Mononuclear cell (primary cell): ENCODE data around the gene METTL26. TPM values are rescaled to one million over a fixed set of nuclear protein-coding genes. Genes with fewer than 3 reads are reported as not detected.
"Not testable (repeated sequence)": the region's sequence is repeated elsewhere in the genome, so short reads cannot be mapped to it uniquely, and the experiment has no call there.

Source experiments
- H3K27me3 ChIP-seq: 2 replicates; pipeline ENCODE4 v1.6.0; 2011; ENCODE audit warnings: low read length, control low read depth; ENCODE audit not compliant: insufficient read depth
- H3K4me1 ChIP-seq: 2 replicates; pipeline ENCODE4 v1.5.1; 2011; ENCODE audit warnings: mild to moderate bottlenecking, low read length, control low read depth; ENCODE audit not compliant: insufficient read depth
- H3K4me3 ChIP-seq: 2 replicates; pipeline ENCODE4 v1.5.1; 2011; ENCODE audit warnings: mild to moderate bottlenecking, low read length, moderate library complexity
- H3K9me3 ChIP-seq: 2 replicates; pipeline ENCODE4 v1.5.1; 2011; ENCODE audit warnings: low read depth, mild to moderate bottlenecking, control low read depth, low read length
- total RNA-seq: library from RNA; depleted of rRNA; stranded (reverse); fragments of >200 nt; gene quantifications from one replicate; pipeline ENCODE4 v1.2.3, GENCODE V29; 2012

The METTL26 gene
- total RNA-seq, 1 donor: 49.0 TPM

DNA sequence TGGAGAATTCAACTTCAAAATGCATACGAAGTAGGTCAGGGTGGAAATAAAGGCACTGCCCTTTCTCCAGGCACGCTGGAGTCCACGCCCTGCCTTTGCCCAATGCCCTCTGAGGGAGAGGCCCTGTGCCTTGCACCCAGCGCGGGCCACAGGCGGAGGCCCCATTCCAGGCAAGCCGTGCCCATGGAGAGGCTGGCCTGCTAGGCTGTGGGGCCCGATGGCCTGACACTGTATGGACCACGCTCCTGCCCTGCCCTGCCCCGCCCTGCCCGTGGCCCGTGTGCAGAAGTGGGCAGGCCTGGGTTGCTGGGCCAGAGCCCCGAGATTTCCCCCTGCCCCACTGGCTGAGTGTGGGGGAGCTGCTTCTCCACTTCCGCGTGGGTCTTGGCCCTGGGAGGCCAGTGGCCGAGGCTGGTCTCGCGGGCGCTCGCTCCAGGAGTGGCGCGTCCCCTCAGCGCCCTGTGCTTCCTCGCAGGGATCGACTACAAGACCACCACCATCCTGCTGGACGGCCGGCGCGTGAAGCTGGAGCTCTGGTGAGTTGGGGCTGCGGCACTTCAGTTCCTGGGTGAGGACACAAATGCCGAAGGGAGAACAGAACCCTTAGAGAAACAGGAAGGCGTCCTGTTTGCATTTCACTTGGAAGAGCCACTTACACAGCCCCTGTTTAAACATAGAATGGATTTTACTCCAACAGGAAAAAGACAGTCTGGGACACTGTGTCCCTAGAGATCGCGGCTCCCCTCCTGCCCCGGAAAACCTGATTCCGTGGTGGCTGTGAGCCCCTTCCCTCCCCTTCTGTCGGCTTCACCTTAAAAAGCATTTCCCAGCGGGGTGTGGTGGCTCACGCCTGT is 19.1 kb downstream of the METTL26 start:
- H3K9me3 ChIP-seq: no peaks in the 10 kb centered on the region
- H3K27me3 ChIP-seq: no peaks in the 10 kb centered on the region
- H3K4me1 ChIP-seq: no peaks in the 10 kb centered on the region
- H3K4me3 ChIP-seq: no peak overlapping the region

DNA sequence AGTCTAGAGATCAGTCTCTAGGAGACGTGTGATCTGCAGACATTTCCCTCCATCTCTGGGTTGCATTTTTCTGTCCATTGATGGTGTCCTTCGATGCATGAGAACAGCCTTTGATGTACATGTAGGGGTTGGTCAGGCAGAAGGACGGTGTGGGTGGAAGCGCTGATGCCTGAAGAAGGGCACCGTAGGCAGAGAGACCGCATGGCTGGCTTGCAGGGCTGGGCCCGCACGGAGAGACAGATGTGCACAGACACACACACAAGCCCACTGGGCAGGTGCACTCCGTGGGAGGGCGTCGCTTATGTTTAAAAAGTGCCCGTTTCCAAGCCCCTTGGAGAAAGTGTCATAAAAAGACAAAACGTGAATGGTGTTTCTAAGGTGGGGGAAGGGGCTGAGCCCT is 21.0 kb downstream of the METTL26 start:
- H3K4me3 ChIP-seq: no peak overlapping the region
- H3K27me3 ChIP-seq: no peaks in the 10 kb centered on the region
- no peaks in the 10 kb centered on the region for H3K9me3 ChIP-seq
- H3K4me1 ChIP-seq: no peaks in the 10 kb centered on the region

DNA sequence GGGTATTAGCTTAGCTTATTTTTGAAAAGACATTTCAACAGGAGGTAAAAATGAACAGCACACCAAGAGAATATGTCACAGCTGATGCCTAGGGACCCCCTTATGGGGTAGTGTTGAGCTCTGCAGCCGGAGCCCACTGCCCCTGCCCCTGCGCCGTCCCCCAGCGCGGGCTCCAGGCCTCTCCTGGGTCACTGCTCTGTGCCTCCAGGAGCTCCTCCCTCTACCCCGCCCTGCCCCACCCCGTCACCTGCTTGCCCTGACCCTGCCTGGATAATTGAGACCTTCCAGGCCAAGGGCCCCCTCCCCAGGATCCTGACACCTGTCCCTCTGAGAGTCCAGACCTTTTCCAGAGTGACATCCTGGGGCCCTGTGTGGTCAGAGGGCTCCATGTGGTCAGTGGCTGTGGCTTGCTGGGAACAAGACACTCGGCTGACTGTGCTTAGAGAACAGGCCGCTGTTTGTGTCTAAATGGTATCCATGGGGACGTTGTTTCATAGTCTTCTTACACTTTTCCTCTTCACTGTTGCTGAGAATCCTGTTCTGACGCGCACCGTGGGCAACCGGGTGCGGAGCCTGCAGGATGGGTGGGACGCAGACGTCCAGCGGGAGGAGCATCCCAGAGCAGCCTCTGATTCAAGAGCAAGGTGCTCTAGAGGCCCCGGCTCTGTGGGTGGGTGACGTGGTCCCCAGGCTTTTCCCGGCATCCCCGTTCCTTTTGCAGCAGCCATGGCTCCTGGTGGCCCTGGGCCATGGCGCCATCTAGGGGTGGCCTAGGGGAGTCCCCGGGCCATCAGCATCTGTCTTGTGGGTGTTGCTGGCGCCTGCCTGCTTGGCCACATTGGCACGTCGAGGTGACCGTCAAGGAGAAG is 25.4 kb downstream of the METTL26 start:
- no peaks in the 10 kb centered on the region for H3K4me1 ChIP-seq
- no peaks in the 10 kb centered on the region for H3K27me3 ChIP-seq
- no peaks in the 10 kb centered on the region for H3K9me3 ChIP-seq
- H3K4me3 ChIP-seq: no peak overlapping the region

DNA sequence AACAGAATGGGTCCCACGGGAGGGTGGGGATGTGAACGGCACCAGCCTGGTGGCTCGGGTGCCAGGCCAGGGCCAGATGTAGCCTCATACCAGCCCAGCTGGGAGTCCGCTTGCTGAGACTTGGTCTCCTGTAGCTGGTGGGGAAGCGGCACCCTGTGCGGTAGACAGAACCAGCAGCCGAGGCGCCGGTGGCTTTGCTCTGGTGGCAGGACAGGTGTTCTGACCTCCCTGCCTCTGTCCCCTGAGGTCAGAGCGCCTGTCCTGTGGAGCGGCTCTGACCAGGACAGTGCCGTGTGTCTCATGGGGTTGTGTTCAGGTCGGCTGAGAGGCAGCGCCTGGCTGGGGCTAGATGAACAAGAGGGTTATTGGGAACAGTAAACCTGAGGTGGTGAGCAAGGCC is 26.1 kb downstream of the METTL26 start:
- H3K27me3 ChIP-seq: no peaks in the 10 kb centered on the region
- no peak overlapping the region for H3K4me3 ChIP-seq

DNA sequence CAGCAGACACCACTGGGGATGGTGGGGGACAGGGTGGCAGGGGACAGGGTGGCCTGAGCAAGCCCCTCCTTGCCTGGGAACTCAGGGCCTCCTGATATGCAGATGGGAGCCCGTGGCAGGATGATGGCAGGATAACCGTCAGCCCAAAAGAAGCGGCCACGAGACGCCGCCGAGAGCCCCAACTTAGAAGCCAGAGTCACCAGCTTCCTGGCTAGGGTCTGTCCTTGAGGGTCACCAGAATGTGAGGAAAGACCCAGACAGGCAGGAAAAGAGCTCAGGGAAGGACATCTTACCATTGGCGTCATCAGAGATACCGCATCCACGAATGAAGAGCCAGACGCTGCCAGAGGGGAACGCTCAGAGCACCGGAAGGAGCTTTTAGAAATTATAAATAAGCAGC is 26.8 kb downstream of the METTL26 start:
- no peaks in the 10 kb centered on the region for H3K4me1 ChIP-seq
- no peaks in the 10 kb centered on the region for H3K9me3 ChIP-seq
- H3K27me3 ChIP-seq: no peaks in the 10 kb centered on the region
- no peak overlapping the region for H3K4me3 ChIP-seq

More for the DNA sequence above, 26.1 kb downstream of the METTL26 start:
- Histone ChIP-seq H3K9me3 (no peaks in the 10 kb centered on the region), H3K4me1 (no peaks in the 10 kb centered on the region)

DNA sequence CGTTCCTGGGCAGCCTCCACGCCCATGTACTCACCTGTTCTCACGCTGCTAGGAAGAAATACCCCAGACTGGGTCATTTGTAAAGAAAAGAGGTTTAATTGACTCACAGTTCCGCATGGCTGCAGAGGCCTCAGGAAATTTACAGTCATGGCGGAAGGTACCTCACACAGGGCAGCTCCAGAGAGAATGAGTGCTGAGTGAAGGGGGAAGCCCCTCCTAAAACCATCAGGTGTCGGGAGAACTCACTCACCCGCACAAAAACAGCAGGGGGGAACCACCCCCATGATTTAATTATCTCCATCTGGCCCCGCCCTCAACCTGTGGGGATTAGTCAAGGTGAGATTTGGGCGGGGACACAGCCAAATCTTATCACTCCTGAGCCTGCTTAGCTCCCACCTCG is 28.1 kb downstream of the METTL26 start:
- H3K4me1 ChIP-seq: no peaks in the 10 kb centered on the region
- no peak overlapping the region for H3K4me3 ChIP-seq
- H3K27me3 ChIP-seq: no peaks in the 10 kb centered on the region
- no peaks in the 10 kb centered on the region for H3K9me3 ChIP-seq

DNA sequence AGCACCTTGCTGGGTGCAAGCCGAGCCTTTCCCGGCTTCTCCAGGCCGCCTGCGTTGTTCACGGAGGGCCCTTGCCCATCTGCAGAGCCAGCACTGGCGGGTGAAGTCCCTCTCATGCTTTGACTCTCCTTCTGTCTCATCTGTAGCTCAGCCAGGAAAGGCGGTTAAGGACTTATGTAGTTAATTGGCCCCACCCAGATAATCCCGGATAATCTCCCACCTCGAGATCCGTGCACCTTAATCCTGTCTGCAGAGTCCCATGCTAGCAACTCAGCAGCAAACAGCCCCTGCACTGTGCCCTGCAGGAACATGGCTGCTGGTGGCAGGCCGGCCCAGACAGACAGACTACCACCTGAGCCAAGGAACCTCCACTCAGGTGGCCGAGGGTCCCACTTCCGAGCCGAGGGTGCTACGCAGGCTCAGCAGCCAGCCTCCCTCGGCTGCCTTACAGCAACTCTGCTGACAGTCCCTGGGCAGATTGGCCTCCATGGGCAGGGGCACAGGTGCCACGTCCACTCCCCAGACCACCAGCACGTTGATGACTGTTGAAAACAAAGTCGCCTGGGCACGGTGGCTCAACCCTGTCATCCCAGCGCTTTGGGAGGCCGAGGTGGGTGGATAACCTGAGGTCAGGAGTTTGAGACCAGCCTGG is 29.3 kb downstream of the METTL26 start:
- Histone ChIP-seq H3K4me1 (no peaks in the 10 kb centered on the region), H3K9me3 (no peaks in the 10 kb centered on the region), H3K27me3 (no peaks in the 10 kb centered on the region), H3K4me3 (no peak overlapping the region)

DNA sequence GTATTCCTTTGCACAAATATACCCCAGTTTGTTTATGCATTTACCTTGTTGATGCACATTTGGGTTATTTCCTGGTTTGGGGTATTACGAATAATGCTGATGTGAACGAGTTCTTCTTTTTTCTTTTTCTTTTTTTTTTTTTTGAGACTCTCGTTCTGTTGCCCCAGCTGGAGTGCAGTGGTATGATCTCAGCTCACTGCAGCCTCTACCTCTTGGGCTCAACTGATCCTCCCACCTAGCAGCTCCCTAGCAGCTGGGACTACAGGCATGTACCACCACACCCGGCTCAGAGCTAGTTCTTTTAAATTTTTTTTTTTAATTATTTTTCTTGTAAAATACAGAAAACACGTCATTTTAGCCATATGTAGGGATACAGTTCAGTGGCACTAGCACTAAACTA is 32.2 kb downstream of the METTL26 start:
- H3K4me1 ChIP-seq: no peaks in the 10 kb centered on the region
- H3K9me3 ChIP-seq: no peaks in the 10 kb centered on the region
- no peaks in the 10 kb centered on the region for H3K27me3 ChIP-seq
- H3K4me3 ChIP-seq: no peak overlapping the region

DNA sequence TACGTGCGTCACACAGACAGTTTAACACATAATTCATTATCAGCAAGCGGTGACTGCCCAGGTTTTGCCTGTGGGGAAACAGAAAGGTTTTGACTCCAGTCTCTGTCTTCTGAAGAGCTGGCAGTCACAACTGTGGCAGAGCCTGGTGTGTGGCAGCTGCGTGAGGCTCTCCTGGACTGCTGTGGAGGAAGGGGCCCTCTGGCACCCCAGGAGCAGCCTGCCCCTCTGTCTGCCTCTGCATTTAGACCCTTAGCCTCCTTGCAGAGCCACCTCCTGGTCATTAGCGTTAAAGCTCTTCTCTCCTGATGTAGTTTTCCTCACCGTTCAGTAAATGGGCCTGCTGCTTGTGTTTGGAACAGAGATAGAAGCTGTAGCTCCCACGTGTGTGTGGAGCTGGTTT is 35.3 kb downstream of the METTL26 start:
- Histone ChIP-seq H3K4me3 (no peak overlapping the region), H3K4me1 (peaks cover 12% of the 10 kb centered on the region), H3K9me3 (no peaks in the 10 kb centered on the region), H3K27me3 (no peaks in the 10 kb centered on the region)

DNA sequence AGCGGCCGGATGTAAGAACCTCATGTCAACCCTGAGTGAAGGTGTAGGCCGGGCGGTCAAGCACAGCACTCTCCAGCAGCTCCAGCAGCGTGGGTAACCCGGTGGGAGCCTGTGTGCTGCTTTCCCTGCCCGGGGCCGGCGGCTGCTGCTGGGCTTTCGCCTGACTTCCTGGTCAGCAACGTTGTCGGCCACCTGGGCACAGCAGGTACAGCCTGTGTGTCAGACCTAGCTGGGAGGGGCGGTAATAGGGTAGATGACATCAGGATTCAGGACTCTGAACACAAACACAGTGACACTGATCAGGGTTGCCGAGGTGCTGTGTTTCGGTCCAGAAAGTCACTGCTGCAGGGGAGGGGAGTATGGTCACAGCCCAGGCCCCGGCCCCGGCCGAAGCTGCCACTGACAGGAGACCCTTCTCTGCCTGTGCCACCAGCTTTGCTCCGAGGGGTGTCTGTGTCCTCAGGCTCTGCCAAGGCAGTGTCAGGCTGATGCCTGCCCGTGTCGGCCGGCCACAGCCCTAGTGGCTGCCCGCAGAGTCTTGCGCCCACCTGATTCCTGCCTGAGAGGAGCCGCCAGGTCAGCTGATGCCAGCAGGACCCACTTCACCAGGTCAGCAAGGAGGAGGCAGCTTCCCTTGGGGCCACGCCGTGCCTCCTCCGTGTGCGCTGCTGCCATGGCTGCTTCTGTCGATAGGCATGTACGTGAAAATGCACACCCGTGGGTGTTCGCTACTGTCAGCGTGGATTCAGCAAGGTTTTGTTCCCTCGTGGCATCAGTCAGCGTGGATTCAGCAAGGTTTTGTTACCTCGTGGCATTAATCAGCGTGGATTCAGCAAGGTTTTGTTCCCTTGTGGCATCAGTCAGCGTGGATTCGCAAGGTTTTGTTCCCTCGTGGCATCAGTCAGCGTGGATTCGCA is 37.0 kb downstream of the METTL26 start:
- Histone ChIP-seq H3K27me3 (no peaks in the 10 kb centered on the region), H3K4me1 (peaks cover 25% of the 10 kb centered on the region), H3K4me3 (no peak overlapping the region), H3K9me3 (no peaks in the 10 kb centered on the region)

DNA sequence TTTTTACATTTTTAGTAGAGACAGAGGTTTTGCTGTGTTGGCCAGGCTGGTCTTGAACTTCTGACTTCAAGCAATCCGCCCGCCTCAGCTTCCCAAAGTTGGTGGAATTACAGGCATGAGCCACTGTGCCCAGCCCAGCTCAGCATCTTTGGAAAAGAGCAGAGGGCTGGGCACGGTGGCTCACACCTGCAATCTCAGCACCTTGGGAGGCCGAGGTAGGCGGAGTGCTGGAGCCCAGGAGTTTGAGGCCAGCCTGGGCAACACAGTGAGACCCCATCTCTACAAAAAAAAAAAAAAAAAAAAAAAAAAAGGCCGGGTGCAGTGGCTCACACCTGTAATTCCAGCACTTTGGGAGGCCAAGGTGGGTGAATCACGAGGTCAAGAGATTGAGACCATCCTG is 38.5 kb downstream of the METTL26 start:
- H3K9me3 ChIP-seq, H3K4me3 ChIP-seq, H3K27me3 ChIP-seq: not testable (repeated sequence)
- peaks cover 39% of the 10 kb centered on the region for H3K4me1 ChIP-seq

DNA sequence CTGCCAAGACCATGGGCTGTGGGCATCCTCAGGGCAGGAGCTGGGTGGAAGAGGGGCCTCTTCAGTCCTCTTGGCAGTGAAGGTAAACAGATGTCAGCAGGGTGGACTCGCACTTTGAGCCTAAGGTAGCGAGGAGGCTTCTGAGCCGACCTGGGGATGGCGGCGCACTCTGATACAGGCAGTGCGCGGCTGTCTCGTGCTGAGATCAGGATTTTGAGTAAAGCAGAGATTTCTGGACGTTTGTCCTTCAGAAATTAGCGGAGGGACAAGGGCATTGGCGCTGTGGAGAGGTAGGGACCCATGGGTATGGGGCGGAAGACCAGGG is 39.4 kb downstream of the METTL26 start:
- Histone ChIP-seq H3K4me3 (no peak overlapping the region), H3K4me1 (peaks cover 48% of the 10 kb centered on the region), H3K9me3 (no peaks in the 10 kb centered on the region), H3K27me3 (no peaks in the 10 kb centered on the region)

DNA sequence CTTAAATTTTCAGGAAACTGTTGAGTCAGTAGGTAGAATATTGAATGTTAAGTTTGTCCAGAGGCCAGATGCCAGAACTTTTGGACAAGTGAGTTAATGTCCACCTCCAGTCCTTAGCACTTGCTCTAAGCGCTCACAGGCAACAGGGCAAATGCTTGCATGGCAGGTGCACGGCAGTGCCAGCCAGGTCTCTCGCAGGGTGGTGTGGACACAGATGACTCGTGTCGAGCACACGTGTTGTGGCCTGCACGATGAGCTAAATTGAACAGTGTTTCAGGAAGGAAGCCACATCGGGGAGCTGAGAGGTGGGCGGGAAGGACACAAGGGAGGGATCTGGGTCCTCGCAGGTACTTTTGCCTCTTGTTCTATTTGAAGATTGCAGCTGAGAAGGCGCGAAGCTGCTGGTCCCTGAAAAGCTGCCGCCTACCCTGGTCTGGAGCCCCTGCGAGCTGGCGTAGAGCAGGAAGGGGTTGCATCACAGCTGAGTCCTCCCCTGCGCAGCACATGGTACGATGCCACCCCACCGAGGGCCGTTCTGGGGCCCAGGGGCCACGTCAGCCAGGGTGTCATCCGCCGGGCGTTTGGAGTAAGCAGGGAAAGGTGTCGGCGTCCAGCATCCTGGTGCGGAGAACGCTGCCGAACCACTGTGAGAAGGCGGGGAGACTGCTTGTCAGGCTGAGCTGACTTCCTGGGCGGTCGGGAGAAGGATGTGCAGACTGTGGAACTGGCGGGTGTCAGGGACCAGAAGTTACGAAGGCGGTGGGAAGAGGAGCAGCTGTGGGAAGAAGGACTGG is 40.0 kb downstream of the METTL26 start:
- H3K9me3 ChIP-seq: no peaks in the 10 kb centered on the region
- peaks cover 54% of the 10 kb centered on the region for H3K4me1 ChIP-seq
- H3K27me3 ChIP-seq: no peaks in the 10 kb centered on the region
- no peak overlapping the region for H3K4me3 ChIP-seq

DNA sequence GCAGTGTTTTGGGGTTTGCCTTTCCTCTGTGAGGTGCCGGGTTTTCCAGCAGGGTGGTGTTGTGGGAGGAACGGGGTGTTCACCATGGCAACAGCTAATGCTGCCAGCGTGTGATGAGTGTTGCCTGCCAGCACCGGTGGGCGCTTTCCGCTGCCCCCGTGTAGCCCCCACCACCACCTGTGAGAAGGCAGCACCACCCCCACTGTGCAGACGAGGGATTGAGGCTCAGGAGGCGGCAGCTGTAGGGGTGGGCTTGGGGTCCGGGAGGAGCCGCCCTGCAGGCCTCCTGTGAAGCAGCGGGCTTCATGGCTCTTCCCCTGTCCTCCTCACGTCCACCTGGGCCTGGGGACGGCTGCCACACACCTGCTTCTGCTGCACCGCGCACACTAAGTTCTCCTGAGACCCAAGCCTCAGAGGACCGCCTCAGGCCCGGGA is 41.0 kb downstream of the METTL26 start:
- no peak overlapping the region for H3K4me3 ChIP-seq
- H3K9me3 ChIP-seq: no peaks in the 10 kb centered on the region
- H3K4me1 ChIP-seq: peaks cover 63% of the 10 kb centered on the region
- no peaks in the 10 kb centered on the region for H3K27me3 ChIP-seq
